Esophagus squamous epithelium (tissue), 4 donors: Measurements from ENCODE around the gene TMEM145.

Source experiments
- POLR2A ChIP-seq, 4 donors: fragments of 450-650 bp; IDR thresholded peaks; one replicate each; pipeline ENCODE4 v1.6.1; 2017; ENCODE audit warnings: antibody characterized with exemption in 4 of 4, mild to moderate bottlenecking in 4 of 4, moderate library complexity in 3 of 4
- TF ChIP-seq, protein P1 (sequence below), 6 experiments: fragments of 450-650 bp in 4 of 6; fragments of 200-600 bp in 2 of 6; sonication (generic) in 2 of 6; IDR thresholded peaks; one replicate each; pipeline ENCODE4 v1.5.1; 2016 to 2019; ENCODE audit warnings: antibody characterized with exemption in 6 of 6, mild to moderate bottlenecking in 4 of 6, moderate library complexity in 4 of 6

- TF ChIP-seq, protein P1, sequence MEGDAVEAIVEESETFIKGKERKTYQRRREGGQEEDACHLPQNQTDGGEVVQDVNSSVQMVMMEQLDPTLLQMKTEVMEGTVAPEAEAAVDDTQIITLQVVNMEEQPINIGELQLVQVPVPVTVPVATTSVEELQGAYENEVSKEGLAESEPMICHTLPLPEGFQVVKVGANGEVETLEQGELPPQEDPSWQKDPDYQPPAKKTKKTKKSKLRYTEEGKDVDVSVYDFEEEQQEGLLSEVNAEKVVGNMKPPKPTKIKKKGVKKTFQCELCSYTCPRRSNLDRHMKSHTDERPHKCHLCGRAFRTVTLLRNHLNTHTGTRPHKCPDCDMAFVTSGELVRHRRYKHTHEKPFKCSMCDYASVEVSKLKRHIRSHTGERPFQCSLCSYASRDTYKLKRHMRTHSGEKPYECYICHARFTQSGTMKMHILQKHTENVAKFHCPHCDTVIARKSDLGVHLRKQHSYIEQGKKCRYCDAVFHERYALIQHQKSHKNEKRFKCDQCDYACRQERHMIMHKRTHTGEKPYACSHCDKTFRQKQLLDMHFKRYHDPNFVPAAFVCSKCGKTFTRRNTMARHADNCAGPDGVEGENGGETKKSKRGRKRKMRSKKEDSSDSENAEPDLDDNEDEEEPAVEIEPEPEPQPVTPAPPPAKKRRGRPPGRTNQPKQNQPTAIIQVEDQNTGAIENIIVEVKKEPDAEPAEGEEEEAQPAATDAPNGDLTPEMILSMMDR (IDR thresholded peaks at IDR 0.05), result no peak
- no peak for TF ChIP-seq POLR2A (IDR thresholded peaks at IDR 0.05)
These were observed 38.1 kb downstream of the TMEM145 start for GRCh38 chr19:42351079-42351735.
